Muscle of back (tissue), 11 donors: Measurements from ENCODE around the gene S100A8. TPM values are rescaled to one million over a fixed set of nuclear protein-coding genes. Genes with fewer than 3 reads are reported as not detected.

Experiments used
- DNase-seq, 3 donors: peaks; one replicate each; pipeline versions ENCODE4 v3.0.0 to v3.0.0-alpha.2; 2013
- polyA plus RNA-seq, 10 donors: library from polyadenylated mRNA; unstranded; fragments of 120-200 nt; gene quantifications; one replicate each; pipeline ENCODE4 v1.2.1, GENCODE V29; 2013; ENCODE audit not compliant: insufficient read length in 10 of 10

Gene S100A8
- polyA plus RNA-seq, 10 donors = 4.7 to 37.0 (median 13.9) TPM

DNA sequence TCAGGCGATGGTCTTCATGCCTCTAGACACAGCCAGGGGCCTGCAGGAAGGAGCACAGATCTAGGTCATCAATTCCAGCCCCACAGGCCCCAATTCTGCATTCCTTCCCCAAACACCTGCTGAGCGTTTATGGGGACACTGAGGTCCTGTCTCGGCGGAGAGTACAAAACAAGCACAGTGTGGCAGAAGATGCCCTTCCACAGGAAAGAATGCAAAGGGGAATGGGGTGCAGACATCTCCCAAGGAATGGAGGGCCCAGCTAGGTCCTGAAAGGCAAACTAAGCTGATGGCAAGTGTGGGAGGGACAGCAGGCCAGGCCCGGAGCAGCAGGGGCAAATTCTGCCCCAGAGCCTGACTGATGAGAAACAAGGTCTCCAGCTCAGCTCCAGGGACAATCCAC, 3.5 kb upstream of the S100A8 start:
- no peak for DNase-seq

DNA sequence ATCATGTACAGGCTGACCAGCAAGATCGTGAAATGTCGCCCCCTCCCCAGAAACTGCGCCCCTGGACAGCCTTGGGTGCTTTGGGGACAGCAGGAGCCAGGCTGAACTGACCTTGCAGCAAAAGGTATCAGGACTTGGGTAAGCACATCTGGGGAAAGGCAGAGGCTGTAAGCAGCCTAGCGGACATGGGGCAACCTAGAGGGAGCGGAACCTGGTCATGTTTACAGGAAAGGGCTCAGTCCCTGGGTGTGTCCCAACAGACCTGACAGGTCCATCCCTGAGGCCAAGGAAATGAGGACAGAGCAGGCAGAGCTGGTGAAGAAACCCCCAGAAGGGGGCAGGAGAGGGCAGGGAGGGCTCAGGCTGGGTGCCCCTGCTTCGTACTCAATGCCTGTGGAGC, 3.1 kb upstream of the S100A8 start:
- no peak for DNase-seq

DNA sequence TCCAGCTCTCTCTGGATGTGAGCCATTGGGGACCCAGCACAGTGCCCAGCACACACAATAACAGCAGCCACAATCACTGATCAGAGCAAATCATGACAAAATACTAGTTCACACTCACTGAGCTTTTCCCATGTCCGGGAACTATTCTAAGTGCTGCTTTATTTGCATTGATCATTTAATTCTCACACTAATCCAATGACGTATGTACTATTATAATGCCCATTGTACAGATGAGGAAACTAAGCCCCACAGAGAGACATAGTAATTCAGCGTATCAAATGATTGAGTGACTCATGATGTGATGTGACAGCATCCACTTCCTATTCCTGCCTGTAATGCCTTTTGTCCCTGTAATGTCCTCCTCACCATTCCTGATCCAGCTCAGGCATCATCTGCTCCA, 1.9 kb upstream of the S100A8 start:
- DNase-seq = no peak

DNA sequence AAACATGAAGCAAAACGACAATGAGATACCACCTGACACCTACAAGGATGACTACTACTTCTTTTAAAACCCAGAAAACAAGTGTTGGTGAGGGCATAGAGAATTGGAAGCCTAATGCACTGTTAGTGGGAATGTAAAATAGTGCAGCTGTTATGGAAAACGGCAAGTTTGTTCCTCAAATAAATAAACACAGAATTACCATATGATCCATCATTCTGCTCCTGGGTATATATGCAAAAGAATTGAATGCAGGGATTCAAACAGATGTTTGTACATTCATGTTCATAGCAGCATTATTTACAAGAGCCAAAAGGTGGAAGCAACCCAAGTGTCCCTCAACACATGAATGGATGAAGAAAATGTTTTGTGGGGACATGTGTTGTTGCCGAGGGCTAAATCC, 1.4 kb upstream of the S100A8 start:
- no peak for DNase-seq

DNA sequence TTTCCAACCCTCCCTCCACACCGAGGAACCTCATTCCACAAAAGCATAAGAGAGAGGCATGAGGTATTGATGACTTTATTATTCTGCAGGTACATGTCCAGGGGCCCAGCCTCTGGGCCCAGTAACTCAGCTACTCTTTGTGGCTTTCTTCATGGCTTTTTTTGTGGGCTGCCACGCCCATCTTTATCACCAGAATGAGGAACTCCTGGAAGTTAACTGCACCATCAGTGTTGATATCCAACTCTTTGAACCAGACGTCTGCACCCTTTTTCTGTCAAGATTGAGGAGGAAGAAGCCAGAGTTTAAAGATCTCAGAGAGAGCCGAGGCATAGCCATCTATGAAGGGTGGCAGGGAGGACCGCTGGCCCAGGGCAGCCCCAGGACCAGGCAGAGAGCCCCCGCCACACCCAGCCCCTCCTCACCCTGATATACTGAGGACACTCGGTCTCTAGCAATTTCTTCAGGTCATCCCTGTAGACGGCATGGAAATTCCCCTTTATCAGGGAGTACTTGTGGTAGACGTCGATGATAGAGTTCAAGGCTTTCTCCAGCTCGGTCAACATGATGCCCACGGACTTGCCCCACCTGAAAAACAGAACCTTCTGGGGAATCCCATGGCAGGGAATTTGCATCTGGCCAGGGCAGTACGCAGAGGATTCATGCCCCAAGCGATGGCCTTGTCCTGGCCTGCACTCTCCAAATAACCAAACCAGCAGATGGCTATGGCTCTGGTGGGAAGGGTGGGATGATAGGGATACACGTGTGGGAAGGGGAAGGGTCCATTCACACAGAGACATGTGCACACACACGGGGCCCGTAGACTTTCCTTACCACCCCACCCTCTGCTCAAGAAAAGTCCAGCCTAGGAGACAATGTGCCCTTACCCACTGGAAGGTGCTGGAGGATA, 647 bp downstream of the S100A8 start:
- no peak for DNase-seq

DNA sequence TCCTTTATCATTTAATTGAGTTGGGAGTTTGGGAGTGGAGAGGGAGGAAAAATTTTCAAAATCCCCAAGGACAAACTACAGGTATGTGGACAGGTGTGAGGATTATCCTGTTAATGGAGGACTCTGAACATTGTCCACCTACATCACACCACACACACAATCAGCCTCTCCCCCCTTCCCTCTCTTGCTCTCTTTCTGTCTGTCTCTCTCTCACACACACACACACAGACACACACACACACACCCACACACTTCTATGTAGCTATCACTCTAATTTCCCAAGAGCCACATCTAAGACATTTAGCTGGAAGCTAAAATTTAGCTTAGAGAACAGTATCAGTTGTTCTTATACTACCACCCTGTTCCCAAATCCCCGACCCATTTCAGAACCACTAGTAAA, 1.5 kb downstream of the S100A8 start:
- DNase-seq = no peak

DNA sequence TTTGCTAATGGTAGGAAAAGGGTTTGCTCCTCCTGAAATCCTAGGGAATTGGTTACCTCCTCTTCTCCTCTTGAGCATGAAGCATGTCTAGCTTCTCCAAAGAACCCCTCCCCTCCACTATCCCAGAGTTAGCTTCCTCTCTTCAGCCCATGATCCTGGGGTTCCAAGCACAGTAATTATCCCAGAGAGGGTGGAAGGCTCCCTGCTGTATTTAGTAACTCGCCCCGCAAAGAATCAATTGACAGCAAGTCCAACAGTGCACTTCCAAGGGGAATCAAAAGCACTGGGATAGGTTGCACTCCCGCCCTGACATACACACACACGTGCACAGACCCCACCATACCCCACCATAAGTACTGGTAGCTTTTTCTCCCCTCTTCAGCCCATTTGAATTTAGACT, 3.1 kb downstream of the S100A8 start:
- no peak for DNase-seq

DNA sequence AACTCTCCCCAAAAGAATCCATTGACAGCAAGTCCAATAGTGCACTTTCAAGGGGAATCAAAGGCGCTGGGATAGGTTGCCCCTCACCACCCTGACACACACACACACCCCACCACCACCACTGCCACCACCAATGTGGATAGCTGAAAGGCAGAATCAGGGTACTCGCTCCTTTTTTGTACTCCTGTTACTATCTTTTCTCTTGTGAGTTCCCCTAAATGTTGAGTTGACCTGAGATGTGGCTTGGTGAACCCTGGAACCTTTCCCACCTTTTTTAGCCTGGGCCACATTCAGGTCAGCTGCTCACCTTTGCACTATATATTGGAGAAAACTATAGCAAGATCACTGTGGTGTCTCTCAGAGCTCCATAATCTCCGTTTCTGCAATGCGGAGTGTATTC, 3.9 kb downstream of the S100A8 start:
- no peak for DNase-seq

DNA sequence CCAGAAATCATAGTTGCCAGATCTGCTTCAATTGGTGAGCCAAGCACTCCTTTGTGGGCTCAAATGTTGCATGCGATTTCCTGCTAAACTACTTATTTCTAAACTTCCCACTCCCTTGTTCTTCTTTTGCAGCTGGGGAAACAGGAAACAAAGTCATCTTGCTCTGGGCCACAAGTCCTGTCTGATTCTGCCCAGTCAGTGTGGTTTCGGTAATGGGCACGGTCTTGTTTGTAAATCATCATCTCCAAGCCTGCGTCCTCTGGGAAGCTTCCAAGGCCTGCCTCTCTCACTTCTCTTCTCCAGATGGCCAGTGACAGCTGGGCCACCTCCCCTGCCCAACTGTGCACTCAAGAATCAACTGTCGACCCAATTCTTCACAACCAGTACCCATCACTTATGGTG, 4.4 kb downstream of the S100A8 start:
- peak; percentile 6 to 31 (median 13) for DNase-seq

DNA sequence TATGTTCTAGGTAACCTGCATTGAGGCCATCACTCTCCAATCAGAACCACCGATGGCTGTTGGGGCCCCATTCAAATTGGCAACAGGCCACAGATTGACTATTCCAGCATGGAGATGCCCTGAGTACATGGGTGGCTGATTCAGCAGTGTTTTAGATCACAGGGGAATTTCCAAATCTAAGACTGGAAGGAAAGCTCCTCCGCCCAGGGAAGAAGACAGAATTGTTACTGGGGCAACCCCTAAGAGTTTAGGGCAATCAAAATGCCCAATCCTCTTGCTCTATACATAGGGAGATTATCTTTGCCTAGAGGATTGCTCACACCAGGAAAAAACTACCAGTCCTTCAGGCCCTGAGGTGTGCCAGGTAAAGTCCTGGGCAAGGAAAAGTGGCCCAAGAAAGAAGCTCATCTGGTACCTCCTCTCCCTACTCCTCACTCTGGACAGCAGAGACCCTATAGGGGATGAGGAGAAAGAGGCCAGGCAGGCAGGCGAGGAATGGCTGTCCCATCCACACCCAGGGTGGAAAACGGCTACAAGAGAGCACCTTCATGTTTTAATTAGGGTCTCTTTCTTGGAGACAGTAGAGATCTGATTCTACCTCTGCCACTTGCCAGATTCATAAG, 5.8 kb downstream of the S100A8 start:
- no peak for DNase-seq

DNA sequence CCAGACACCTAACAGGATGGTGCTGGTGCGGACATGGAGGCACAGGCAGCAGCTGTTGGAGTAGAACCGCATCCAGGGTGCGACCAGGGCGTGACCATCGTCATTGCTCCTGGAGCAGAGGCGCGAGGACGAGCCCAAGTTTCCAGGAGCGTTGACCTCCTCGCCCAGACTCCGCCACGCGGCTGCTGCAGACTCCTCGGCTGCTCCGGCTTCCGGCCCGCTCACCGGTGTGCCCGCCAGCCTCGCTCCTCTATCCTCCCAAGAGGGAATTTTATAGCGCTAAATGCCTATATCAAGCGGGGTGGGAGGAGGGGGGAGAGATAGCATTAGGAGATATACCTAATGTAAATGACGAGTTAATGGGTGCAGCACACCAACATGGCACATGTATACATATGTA, 10.2 kb downstream of the S100A8 start:
- DNase-seq = no peak

DNA sequence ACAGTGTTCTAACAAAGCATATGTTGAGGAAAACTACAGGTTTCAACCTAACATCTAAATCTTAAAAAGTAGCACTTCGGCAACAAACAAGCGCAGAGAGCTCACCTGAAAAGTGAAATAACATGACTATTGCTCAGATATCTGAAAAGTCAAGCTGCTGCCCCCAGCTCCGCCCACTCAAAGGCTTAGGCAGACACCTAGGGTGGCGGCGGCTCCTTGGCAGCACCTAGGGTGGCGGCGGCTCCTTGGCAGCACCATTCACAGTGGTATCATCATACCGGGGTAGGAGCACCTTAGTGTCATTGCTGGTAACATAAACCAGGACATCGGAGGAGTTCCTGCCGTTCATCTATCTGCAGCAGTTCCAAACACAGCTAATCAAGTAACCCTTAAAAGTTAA, 11.3 kb downstream of the S100A8 start:
- no peak for DNase-seq

DNA sequence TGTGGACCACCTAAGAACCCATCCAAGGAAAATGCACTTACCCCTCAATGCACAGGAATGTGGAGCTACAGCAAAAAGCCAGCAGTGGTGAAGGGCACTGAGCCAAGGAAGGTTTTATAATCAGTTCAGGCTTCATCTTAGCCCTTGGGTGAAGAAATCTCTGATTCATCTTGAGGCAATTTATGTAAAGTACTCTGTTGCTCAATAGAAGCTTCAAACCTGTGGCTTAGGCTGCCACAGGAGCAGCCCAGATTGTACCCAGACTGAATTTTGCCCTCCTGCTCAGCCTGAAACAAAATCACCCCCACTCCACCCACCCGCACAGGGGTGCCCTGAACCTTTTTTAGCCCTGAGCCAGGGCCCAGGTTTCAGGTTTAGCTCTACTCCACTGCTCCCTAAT, 15.4 kb downstream of the S100A8 start, which contains the start of gene S100A12:
Gene S100A12 (minus strand): TSS at position 111 of the 400 bp plus-strand sequence. CDS start 1,029 bp downstream, outside the sequence.
- peak in 1 of 3 donors; percentile 43 for DNase-seq

DNA sequence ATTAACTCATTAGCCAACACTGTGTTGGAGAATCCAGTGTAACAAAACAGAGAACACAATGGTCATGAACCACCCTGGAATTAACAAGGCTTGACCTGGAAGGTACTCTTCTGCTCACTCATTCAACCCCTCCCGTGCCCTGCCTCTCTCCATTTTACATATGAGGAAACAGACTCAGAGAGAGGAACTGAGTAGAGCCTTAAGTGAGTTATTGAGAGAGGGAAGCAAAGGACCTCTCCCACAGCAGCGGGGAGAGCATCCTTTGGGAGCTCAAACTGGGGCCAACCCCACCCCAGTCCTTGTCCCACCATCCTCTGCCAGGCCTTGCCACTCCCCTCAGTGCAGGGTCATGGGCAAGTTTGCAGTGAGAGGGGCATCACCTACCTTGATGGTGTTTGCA, 16.8 kb downstream of the S100A8 start:
- no peak for DNase-seq

DNA sequence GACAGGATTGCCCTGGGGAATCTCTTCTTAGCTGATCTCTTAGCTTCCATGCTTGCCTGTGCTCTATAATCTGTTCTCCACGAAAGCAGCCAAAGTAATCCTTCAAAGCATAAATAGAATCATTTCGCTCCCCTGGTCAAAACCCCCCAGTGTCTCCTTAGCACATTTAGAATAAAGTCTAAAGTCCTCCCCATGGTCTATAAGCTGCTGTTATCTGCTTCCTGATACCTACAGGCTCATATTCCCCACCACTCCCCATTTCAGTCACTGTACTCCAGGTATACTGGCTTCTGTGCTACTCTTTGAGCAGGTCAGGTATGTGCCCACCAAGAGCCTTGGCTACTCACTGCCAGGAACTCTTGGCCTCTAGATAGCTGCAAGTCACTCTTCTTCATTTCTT, 18.3 kb downstream of the S100A8 start:
- no peak for DNase-seq

DNA sequence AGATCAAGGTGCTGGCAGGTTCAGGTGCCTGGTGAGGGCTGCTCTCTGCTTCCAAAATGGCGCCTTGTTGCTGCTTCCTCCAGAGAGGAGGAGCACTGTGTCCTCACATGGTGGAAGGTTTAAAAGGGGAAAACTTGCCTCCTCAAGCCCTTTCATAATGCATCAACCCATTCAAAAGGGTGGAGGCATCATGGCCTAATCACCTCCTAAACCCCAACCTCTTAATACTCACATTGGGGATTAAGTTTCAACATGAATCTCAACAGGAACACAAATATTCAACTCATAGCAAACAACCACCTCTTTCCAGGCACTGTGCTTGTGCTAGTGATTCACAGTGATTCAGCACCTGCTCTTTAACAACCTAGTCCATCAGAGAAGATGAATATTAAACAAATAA, 19.6 kb downstream of the S100A8 start:
- DNase-seq = no peak

DNA sequence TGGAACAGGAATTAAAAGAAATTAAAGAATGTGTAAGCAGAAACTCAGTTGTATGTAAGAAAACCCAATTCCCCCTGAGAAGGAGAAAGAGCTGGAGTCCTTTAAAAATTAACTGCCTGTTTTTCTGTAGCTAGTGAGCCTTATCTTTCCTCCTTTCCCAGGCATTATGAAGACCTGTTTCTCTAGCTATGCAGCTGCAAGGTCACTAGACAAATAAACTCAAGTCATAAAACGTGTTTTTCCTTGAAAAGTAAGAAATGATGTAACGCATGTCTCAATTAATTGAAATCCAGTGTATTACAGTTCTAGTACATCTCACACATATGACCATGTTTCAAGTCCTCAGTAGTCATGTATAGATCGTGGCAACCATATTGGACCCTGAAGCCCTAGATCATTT, 20.7 kb downstream of the S100A8 start:
- DNase-seq = no peak

DNA sequence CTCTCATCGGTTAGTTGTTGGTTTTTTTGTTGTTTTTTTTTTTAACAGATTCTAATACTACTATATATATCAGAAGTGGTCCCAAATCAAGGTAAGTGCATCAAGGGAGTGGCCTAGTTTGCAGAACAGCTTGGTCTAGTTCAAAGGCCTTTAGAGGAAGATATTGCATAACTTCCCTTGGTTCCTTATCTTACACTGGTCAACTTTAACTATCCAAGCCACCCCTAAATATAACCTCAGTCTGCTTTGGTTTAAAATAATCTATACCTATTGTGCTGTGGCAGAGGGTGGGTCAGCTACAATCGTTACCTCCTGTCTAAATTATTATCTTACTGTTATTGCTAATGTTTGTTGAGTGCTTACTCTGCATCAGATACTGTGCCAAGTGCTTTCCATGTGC, 22.4 kb downstream of the S100A8 start:
- DNase-seq = no peak

DNA sequence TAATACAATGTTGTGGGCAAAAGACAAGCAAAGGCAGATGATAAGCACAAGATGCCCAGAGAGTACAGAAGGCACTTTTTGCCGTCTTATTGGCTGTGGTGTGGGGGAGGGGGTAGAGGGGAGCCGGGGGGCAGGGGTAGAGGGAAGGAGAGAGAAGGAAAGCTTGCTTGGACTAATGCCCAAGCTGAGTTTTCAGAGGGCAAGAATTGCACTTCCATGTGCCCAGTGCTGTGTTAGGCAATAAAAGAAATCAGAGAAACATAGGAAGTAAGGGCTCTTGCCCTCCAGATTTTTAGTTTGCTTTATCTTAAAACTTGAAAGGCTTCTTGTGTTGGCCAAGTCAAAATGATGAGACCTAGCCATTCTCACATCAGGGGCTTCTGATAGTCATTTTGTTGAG, 23.8 kb downstream of the S100A8 start:
- DNase-seq = no peak

DNA sequence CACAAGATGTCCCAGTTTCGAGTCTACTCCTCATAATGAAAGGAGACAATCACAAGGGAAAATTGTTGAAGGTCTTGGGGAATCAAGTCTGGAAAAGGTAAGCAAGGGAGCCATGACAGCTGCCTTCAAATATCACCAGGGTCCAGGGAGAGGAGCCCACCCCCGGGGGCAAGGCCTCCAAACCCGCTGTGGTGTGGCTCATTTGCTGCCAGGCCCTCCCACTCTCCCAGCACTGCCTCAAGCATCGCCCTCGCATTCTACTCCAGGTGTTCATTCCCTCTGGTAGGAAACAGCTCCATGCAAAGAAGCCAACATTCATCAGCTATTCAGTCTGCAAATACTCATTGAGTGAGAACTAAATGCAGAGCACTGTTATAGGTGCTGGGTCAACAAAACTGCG, 24.6 kb downstream of the S100A8 start:
- DNase-seq = no peak

DNA sequence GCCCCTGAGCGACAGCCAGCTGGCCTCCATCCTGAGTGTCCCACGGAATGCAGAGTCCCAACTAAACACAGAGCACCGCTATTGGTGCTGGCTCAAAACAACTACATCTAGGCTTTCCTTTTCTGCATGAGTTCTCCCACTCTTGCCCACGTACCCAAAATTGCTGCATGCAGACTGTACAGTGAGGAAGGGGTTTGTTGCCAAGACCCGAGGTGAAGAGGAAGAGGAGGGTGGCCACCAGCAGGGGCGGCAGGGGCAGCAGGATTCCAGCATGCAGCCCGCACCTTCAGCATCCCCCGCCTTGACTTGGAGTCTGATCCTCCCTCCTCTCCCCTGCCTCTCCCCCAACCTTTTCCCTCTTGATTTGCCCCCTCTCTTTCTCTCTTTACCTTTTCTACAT, 25.2 kb downstream of the S100A8 start:
- DNase-seq = no peak

DNA sequence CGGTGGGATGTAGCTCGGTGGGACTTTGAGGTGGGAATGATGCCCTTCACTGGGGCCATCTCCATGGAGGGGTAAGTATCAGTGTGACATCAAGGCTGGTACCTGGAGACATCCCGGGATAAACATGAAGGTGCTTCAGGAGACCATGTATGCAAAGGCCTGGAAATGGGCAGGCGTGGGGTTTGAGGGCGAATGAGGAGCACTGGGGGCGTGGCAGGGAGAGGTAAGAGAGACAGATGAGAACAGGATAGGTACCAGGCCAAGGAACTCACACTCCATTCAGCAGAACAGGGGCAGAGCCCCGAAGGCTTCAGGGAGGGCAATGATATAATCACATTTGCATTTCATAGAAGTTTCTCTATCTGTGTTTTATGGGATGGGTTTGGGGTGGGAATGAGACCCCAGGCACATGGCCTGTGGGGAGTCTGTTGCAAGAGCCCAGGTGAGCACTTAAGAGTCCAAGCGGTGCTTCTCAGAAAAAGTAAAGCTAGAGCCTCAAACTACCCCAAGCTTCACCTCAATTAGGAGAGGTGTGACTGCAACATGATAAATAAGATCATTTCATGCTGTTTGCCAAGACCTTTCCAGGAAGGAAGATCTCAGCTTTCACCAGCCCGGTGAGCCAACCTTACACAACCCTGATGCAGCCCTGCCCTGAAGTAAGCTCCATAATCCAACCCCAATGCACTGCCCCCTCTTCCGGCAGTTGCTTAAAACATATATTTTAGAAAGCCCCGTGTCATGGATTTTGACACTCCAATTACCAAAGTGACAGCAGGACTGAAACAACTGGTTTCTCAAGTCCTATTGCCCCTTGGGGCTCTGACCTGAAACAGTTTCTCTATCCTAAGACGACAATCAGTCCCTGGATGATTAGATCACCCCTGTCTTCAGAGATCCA, 25.9 kb downstream of the S100A8 start:
- DNase-seq = no peak
